ENCODE measurements around the gene TRNT1.

Gene TRNT1

DNA sequence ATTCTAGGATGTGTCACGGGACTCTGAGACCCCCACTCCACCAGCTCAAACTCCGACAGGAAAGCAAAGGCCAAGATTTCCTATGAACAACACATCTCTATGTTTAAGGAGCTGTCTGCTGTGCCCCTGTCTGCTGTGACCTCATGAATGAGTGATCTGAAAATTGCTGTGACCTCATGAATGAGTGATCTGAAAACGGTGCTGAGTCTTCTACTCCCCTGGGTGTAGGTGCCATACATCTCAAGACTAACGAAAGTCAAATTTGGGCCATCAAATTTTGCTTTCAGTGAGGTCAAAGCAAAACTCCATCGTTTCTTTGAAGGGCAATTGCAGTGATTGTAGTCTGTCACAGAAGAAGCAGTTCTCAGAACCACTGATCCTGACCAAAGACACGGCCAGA, 41.0 kb upstream of the TRNT1 start:
- no peak overlapping the region for H3K27ac Mint-ChIP-seq
- no peak overlapping the region for H3K4me3 Mint-ChIP-seq
- no peak for TF ChIP-seq CTCF (IDR thresholded peaks at IDR 0.05)
- H3K4me1 Mint-ChIP-seq, result peaks cover 6% of the 10 kb centered on the region
- no peaks in the 10 kb centered on the region for H3K9me3 Mint-ChIP-seq
- DNase-seq, result no peak
- no peaks in the 10 kb centered on the region for H3K36me3 Mint-ChIP-seq (ENCODE audit: low read depth)
- no peaks in the 10 kb centered on the region for H3K27me3 Mint-ChIP-seq (ENCODE audit: low read depth, poor library complexity)

GRCh38 chr3:3086239-3086638, 40.5 kb upstream of the TRNT1 start:
- H3K27me3 Mint-ChIP-seq (ENCODE audit: low read depth, poor library complexity), result peaks cover under 1% of the 10 kb centered on the region
- H3K27ac Mint-ChIP-seq, result no peak overlapping the region
- H3K36me3 Mint-ChIP-seq (ENCODE audit: low read depth), result no peaks in the 10 kb centered on the region
- H3K4me3 Mint-ChIP-seq, result no peak overlapping the region
- no peaks in the 10 kb centered on the region for H3K9me3 Mint-ChIP-seq
- no peak for DNase-seq
- peaks cover 6% of the 10 kb centered on the region for H3K4me1 Mint-ChIP-seq
- no peak for TF ChIP-seq CTCF (IDR thresholded peaks at IDR 0.05)

DNA sequence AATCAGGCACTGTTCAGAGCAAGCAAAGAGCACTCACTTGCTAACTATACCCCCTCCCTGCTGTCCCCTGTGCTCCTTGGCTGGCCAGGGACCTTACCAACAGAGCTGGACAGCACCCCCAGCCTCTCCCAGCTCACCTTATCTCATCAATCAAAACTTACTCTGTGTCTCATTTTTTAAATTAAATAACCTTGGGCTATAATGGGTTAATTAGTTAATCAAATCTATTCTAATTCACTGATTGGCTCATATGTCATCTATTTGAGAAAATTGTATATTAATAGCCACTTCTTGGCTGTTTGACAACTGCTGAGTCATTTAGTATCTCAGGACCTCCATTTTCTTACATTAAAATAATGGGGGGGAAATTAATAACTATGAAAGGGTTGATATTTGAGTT, 39.5 kb upstream of the TRNT1 start:
- DNase-seq, result no peak
- no peak overlapping the region for H3K4me3 Mint-ChIP-seq
- no peaks in the 10 kb centered on the region for H3K9me3 Mint-ChIP-seq
- peaks cover 6% of the 10 kb centered on the region for H3K4me1 Mint-ChIP-seq
- H3K27me3 Mint-ChIP-seq (ENCODE audit: low read depth, poor library complexity), result peaks cover 3% of the 10 kb centered on the region
- H3K36me3 Mint-ChIP-seq (ENCODE audit: low read depth), result no peaks in the 10 kb centered on the region
- TF ChIP-seq CTCF (IDR thresholded peaks at IDR 0.05), result no peak
- H3K27ac Mint-ChIP-seq, result no peak overlapping the region

GRCh38 chr3:3087716-3088465, 38.8 kb upstream of the TRNT1 start:
- no peak overlapping the region for H3K4me3 Mint-ChIP-seq
- no peaks in the 10 kb centered on the region for H3K9me3 Mint-ChIP-seq
- H3K4me1 Mint-ChIP-seq, result peaks cover 5% of the 10 kb centered on the region
- DNase-seq, result no peak
- H3K36me3 Mint-ChIP-seq (ENCODE audit: low read depth), result no peaks in the 10 kb centered on the region
- no peak overlapping the region for H3K27ac Mint-ChIP-seq
- H3K27me3 Mint-ChIP-seq (ENCODE audit: low read depth, poor library complexity), result peaks cover 3% of the 10 kb centered on the region
- TF ChIP-seq CTCF (IDR thresholded peaks at IDR 0.05), result no peak

GRCh38 chr3:3089017-3089416, 37.7 kb upstream of the TRNT1 start:
- Mint-ChIP-seq H3K4me3 (no peak overlapping the region), H3K9me3 (no peaks in the 10 kb centered on the region), H3K27ac (no peak overlapping the region), H3K4me1 (no peaks in the 10 kb centered on the region), H3K27me3 (ENCODE audit: low read depth, poor library complexity) (peaks cover 3% of the 10 kb centered on the region), H3K36me3 (ENCODE audit: low read depth) (no peaks in the 10 kb centered on the region)
- no peak for TF ChIP-seq CTCF (IDR thresholded peaks at IDR 0.05)
- no peak for DNase-seq

- Mint-ChIP-seq H3K27ac (no peak overlapping the region), H3K4me1 (no peaks in the 10 kb centered on the region), H3K36me3 (ENCODE audit: low read depth) (no peaks in the 10 kb centered on the region), H3K4me3 (no peak overlapping the region), H3K9me3 (no peaks in the 10 kb centered on the region), H3K27me3 (ENCODE audit: low read depth, poor library complexity) (no peaks in the 10 kb centered on the region)
- DNase-seq, result no peak
- no peak for TF ChIP-seq CTCF (IDR thresholded peaks at IDR 0.05)
Observed at GRCh38 chr3:3097958-3098357, 28.8 kb upstream of the TRNT1 start.

Measured in nephron progenitor cell (in vitro differentiated cells).